Peyer's patch (tissue), 4 donors: Measurements from ENCODE around the gene PLEKHG2. TPM values are rescaled to one million over a fixed set of nuclear protein-coding genes. Genes with fewer than 3 reads are reported as not detected.
A peak's percentile ranks its signal among the peaks of the same experiment; 100 is the strongest.

Experiments
- DNase-seq, 3 donors: peaks; one replicate each; pipeline ENCODE4 v3.0.0-alpha.2; 2017 to 2019
- H3K27ac ChIP-seq, 4 donors: fragments of 200-600 bp; sonication (generic); one replicate each; pipeline ENCODE4 v1.5.1; 2016 to 2019
- H3K27me3 ChIP-seq, 2 donors: fragments of 200-600 bp; sonication (generic); one replicate each; pipeline ENCODE4 v1.5.1; 2019
- H3K36me3 ChIP-seq, 3 donors: fragments of 200-600 bp; sonication (generic); one replicate each; pipeline ENCODE4 v1.5.1; 2016 to 2019
- H3K4me1 ChIP-seq, 4 donors: fragments of 200-600 bp; sonication (generic); one replicate each; pipeline ENCODE4 v1.5.1; 2016 to 2019
- H3K4me3 ChIP-seq, 4 donors: fragments of 200-600 bp; sonication (generic); 1 replicate in 3 of 4; 2 replicates in 1 of 4; pipeline ENCODE4 v1.5.1; 2016 to 2019; ENCODE audit warnings: mild to moderate bottlenecking in 1 of 4
- H3K9me3 ChIP-seq, 4 donors: fragments of 200-600 bp; sonication (generic); one replicate each; pipeline ENCODE4 v1.5.1; 2016 to 2019; ENCODE audit warnings: mild to moderate bottlenecking in 1 of 4
- POLR2A ChIP-seq, 2 donors: fragments of 450-650 bp; IDR thresholded peaks; one replicate each; pipeline ENCODE4 v1.5.1; 2017; ENCODE audit warnings: antibody characterized with exemption in 2 of 2, mild to moderate bottlenecking in 2 of 2, moderate library complexity in 2 of 2
- total RNA-seq, 4 donors: library from RNA; depleted of rRNA; stranded (reverse); fragments of >200 nt; gene quantifications; one replicate each; pipeline ENCODE4 v1.1.0, GENCODE V29; 2016
- TF ChIP-seq, protein P1 (sequence below), 6 experiments: fragments of 450-650 bp in 4 of 6; fragments of 200-600 bp in 2 of 6; sonication (generic) in 1 of 6; IDR thresholded peaks; one replicate each; pipeline ENCODE4 v1.5.1; 2017 to 2019; ENCODE audit warnings: antibody characterized with exemption in 6 of 6, mild to moderate bottlenecking in 3 of 6, moderate library complexity in 1 of 6

PLEKHG2 gene
- total RNA-seq, 4 donors from 2014 or later, result 7.7 to 42.1 (median 16.1) TPM

DNA sequence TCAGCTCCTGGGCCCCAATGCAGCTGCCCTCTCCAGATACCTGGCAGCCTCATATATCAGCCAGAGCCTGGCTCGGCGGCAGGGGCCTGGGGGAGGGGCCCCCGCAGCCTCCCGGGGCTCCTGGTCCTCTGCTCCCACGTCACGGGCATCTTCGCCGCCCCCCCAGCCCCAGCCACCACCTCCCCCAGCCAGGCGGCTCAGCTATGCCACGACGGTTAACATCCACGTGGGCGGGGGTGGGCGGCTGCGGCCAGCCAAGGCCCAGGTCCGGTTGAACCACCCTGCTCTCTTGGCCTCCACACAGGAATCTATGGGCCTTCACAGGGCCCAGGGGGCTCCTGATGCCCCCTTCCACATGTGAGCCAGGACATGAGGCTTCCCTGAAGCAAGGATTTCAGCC, 12.5 kb downstream of the PLEKHG2 start:
- H3K4me3 ChIP-seq, result no peak overlapping the region
- TF ChIP-seq, protein P1, sequence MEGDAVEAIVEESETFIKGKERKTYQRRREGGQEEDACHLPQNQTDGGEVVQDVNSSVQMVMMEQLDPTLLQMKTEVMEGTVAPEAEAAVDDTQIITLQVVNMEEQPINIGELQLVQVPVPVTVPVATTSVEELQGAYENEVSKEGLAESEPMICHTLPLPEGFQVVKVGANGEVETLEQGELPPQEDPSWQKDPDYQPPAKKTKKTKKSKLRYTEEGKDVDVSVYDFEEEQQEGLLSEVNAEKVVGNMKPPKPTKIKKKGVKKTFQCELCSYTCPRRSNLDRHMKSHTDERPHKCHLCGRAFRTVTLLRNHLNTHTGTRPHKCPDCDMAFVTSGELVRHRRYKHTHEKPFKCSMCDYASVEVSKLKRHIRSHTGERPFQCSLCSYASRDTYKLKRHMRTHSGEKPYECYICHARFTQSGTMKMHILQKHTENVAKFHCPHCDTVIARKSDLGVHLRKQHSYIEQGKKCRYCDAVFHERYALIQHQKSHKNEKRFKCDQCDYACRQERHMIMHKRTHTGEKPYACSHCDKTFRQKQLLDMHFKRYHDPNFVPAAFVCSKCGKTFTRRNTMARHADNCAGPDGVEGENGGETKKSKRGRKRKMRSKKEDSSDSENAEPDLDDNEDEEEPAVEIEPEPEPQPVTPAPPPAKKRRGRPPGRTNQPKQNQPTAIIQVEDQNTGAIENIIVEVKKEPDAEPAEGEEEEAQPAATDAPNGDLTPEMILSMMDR (IDR thresholded peaks at IDR 0.05), result no peak
- TF ChIP-seq POLR2A (IDR thresholded peaks at IDR 0.05), result no peak
- DNase-seq, result no peak
- H3K36me3 ChIP-seq, result no peaks in the 10 kb centered on the region
- H3K4me1 ChIP-seq, result peaks cover 0 to 8% (median 0%) of the 10 kb centered on the region in 4 donors
- H3K27ac ChIP-seq, result no peak overlapping the region
- no peaks in the 10 kb centered on the region for H3K27me3 ChIP-seq
- H3K9me3 ChIP-seq, result no peaks in the 10 kb centered on the region

DNA sequence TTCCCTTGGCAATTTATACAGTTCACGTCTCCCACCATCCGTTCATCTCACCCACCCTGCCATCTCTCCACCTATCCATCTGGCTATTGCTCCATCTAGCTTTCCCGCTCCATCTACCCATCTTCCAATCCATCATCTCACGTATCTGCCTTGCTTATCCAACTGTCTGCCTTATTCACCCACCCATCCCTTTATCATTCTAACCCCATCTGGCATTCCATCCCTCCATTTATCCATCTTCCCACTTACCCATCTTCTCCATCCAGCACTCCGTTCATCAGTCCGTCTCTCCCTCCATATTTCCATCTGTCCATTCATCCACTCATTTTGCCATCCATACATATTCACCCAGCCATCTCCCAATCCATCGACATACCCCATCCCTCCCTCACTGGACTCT, 13.3 kb downstream of the PLEKHG2 start:
- DNase-seq, result no peak
- Histone ChIP-seq H3K4me3 (no peak overlapping the region), H3K27me3 (no peaks in the 10 kb centered on the region), H3K27ac (no peak overlapping the region), H3K9me3 (no peaks in the 10 kb centered on the region), H3K36me3 (no peaks in the 10 kb centered on the region), H3K4me1 (peaks cover 0 to 14% (median 2%) of the 10 kb centered on the region in 4 donors)
- no peak for TF ChIP-seq POLR2A (IDR thresholded peaks at IDR 0.05)
- TF ChIP-seq, protein P1 (IDR thresholded peaks at IDR 0.05), result no peak

DNA sequence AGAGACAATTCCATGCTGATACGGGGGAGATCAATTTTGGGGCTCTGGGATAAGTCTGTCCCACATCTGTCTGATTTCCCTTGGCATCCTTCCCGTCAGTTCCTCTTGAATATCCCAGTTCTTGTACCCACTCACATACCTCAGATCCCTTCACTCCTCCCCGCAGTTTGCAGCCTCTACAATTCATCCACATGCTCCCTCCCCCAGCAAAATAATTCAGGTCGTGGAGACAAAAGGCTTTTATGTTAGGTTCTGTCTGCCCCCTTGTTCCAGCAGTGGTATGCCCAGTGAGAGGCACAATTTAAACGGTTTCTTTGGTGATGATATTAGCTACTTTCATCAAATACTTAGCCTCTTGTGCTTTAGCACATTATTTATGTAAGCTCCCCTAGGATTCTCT, 13.7 kb downstream of the PLEKHG2 start:
- DNase-seq, result no peak
- no peak overlapping the region for H3K27ac ChIP-seq
- H3K4me1 ChIP-seq, result peaks cover 0 to 18% (median 6%) of the 10 kb centered on the region in 4 donors
- H3K9me3 ChIP-seq, result no peaks in the 10 kb centered on the region
- no peaks in the 10 kb centered on the region for H3K36me3 ChIP-seq
- no peaks in the 10 kb centered on the region for H3K27me3 ChIP-seq
- no peak overlapping the region for H3K4me3 ChIP-seq
- TF ChIP-seq POLR2A (IDR thresholded peaks at IDR 0.05), result no peak
- TF ChIP-seq, protein P1 (IDR thresholded peaks at IDR 0.05), result no peak

DNA sequence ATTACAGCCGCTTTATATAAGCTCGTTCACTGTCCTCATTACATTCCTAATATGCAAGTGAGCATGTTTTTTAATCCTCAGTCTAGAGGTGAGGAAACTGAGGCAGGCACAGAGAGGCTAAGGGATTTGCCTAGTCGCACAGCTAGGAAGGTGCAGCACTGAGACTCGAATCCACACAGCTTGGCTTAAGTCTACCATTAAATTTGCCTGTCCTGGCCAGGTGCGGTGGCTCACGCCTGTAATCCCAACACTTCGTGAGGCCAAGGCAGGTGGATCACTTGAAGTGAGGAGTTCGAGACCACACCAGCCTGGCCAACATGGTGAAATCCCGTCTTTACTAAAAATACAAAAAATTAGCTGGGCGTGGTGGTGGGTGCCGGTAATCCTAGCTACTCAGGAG, 15.2 kb downstream of the PLEKHG2 start:
- H3K27ac ChIP-seq, result peak overlapping the region in 3 of 4 donors; percentile 46 to 86 (median 71)

DNA sequence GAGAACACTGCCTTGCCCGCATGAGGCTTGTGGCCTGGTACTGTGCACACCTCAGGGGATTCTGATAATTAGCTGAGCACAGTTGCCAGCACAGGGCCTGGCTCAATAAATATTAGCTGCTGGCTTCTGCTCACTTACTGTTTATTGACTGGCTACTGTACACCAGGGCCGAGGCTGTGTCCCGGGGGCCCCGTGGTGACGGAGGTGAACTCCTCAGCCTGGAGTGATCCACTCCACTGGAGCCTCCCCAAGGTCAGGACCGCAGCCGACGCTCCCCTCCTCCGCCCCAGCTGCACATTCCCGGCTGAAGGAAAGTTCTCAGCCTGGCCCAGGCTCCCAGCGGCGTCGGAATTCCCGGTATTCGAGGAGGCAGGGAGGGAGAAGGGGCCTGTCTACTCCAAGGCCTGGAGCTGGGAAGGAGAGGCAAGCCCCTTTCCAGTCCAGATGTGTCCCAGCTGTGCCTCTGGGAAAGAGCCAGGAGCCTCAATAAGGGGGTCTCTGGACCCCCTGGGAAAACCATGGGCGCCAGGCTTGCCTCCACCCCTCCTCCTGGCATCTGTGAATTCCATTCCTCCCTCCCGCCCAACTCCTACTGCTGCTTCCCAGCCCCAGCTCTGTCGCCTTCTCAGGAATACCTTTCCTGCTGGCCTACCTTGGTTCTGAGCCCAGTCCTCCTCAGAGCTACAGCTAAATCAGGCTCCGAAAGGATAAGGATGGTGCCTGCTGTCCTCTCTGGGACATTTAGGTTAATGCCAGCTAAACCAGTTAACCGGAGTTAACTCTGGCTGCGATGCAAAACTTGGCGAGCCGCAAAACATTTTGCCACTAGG, 16.0 kb downstream of the PLEKHG2 start:
- DNase-seq, result peak in 1 of 3 donors; percentile 53
- H3K27me3 ChIP-seq, result no peaks in the 10 kb centered on the region
- H3K27ac ChIP-seq, result peak overlapping the region; percentile 28 to 86 (median 58)
- peaks cover 0 to 18% (median 0%) of the 10 kb centered on the region in 3 donors for H3K36me3 ChIP-seq
- H3K4me3 ChIP-seq, result no peak overlapping the region
- H3K4me1 ChIP-seq, result peaks cover 0 to 19% (median 8%) of the 10 kb centered on the region in 4 donors
- TF ChIP-seq, protein P1 (IDR thresholded peaks at IDR 0.05), result no peak
- no peak for TF ChIP-seq POLR2A (IDR thresholded peaks at IDR 0.05)
- no peaks in the 10 kb centered on the region for H3K9me3 ChIP-seq

More for the DNA sequence above, 15.2 kb downstream of the PLEKHG2 start:
- Histone ChIP-seq H3K27me3 (no peaks in the 10 kb centered on the region), H3K9me3 (no peaks in the 10 kb centered on the region), H3K4me3 (no peak overlapping the region), H3K4me1 (peaks cover 0 to 19% (median 8%) of the 10 kb centered on the region in 4 donors), H3K36me3 (peaks cover 0 to 10% (median 0%) of the 10 kb centered on the region in 3 donors)
- DNase-seq, result no peak
- TF ChIP-seq, protein P1 (IDR thresholded peaks at IDR 0.05), result no peak
- TF ChIP-seq POLR2A (IDR thresholded peaks at IDR 0.05), result no peak
